ENCODE data around the gene GDI1. TPM values are rescaled to one million over a fixed set of nuclear protein-coding genes. Genes with fewer than 3 reads are reported as not detected.

GDI1 gene
- total RNA-seq, 1 experiment from 2014 or later, result 137 TPM

DNA sequence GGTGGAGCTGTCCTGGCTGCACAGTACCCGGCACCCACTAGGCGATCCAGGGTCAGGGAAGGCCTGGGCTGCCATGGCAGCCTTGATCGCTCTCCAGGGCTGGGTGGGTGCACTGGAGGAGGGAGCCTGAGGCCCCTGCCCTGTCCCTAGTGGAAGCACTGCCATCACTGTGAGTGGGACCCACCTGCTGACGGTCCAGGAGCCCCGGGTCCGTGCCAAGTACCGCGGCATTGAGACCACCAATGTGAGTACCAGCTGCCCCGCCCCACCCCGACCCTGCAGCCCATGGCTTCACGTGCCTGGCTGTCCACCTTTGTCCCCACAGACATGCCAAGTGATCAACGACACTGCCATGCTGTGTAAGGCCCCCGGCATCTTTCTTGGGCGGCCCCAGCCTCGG, 30.0 kb downstream of the GDI1 start:
- no peaks in the 10 kb centered on the region for H3K4me1 ChIP-seq (ENCODE audit: insufficient read depth, low read length, poor library complexity, severe bottlenecking)
- CTCF ChIA-PET, result no interaction called here
- BruUV-seq (replicated peaks), result no TSS peak
- H3K27me3 ChIP-seq (replicated peaks; ENCODE audit: insufficient read depth, low read depth, low read length, poor library complexity), result no peaks in the 10 kb centered on the region
- no peaks in the 10 kb centered on the region for H3K9me3 ChIP-seq (ENCODE audit: low read depth, low read length, poor library complexity, severe bottlenecking)
- H3K27ac ChIP-seq (ENCODE audit: low read depth, low read length, poor library complexity, severe bottlenecking), result no peak overlapping the region
- POLR2A ChIA-PET (ENCODE audit: low non-redundant PET), result interaction anchor here (0.6 kb wide), 1 partner anchor 591 kb away, joined by 6 read pairs; no protein-coding TSS in a partner anchor
- no peak for DNase-seq (ENCODE audit: low spot score)
- H3K4me3 ChIP-seq (ENCODE audit: low read depth, low read length, poor library complexity, severe bottlenecking), result no peak overlapping the region
- peaks cover 10% of the 10 kb centered on the region for H3K36me3 ChIP-seq (ENCODE audit: insufficient read depth, low read length, poor library complexity, severe bottlenecking)
- TF ChIP-seq EZH2 (IDR thresholded peaks at IDR 0.05; ENCODE audit: borderline replicate concordance, low read depth, low read length, poor library complexity, severe bottlenecking) (no peak), CTCF (conservative IDR thresholded peaks at IDR 0.05; ENCODE audit: low read depth, low read length) (no peak)
- intact Hi-C loops (cut with micrococcal nuclease; ENCODE audit: unreplicated experiment), result no loop called here

- no TSS peak for BruUV-seq (replicated peaks)
- Histone ChIP-seq H3K4me3 (ENCODE audit: low read depth, low read length, poor library complexity, severe bottlenecking) (no peak overlapping the region), H3K9me3 (ENCODE audit: low read depth, low read length, poor library complexity, severe bottlenecking) (no peaks in the 10 kb centered on the region), H3K4me1 (ENCODE audit: insufficient read depth, low read length, poor library complexity, severe bottlenecking) (no peaks in the 10 kb centered on the region), H3K27me3 (replicated peaks; ENCODE audit: insufficient read depth, low read depth, low read length, poor library complexity) (no peaks in the 10 kb centered on the region), H3K27ac (ENCODE audit: low read depth, low read length, poor library complexity, severe bottlenecking) (no peak overlapping the region), H3K36me3 (ENCODE audit: insufficient read depth, low read length, poor library complexity, severe bottlenecking) (peaks cover 10% of the 10 kb centered on the region)
- ChIA-PET CTCF (no interaction called here), POLR2A (ENCODE audit: low non-redundant PET) (no interaction called here)
- intact Hi-C loops (cut with micrococcal nuclease; ENCODE audit: unreplicated experiment), result no loop called here
- TF ChIP-seq CTCF (conservative IDR thresholded peaks at IDR 0.05; ENCODE audit: low read depth, low read length) (no peak), EZH2 (IDR thresholded peaks at IDR 0.05; ENCODE audit: borderline replicate concordance, low read depth, low read length, poor library complexity, severe bottlenecking) (no peak)
- no peak for DNase-seq (ENCODE audit: low spot score)
Measured at GRCh38 chrX:154467556-154467955, 30.6 kb downstream of the GDI1 start.

GRCh38 chrX:154468217-154468616, 31.3 kb downstream of the GDI1 start:
- POLR2A ChIA-PET (ENCODE audit: low non-redundant PET), result no interaction called here
- Histone ChIP-seq H3K4me3 (ENCODE audit: low read depth, low read length, poor library complexity, severe bottlenecking) (no peak overlapping the region), H3K27ac (ENCODE audit: low read depth, low read length, poor library complexity, severe bottlenecking) (no peak overlapping the region), H3K36me3 (ENCODE audit: insufficient read depth, low read length, poor library complexity, severe bottlenecking) (peaks cover 10% of the 10 kb centered on the region), H3K9me3 (ENCODE audit: low read depth, low read length, poor library complexity, severe bottlenecking) (no peaks in the 10 kb centered on the region), H3K27me3 (replicated peaks; ENCODE audit: insufficient read depth, low read depth, low read length, poor library complexity) (no peaks in the 10 kb centered on the region), H3K4me1 (ENCODE audit: insufficient read depth, low read length, poor library complexity, severe bottlenecking) (no peaks in the 10 kb centered on the region)
- TF ChIP-seq EZH2 (IDR thresholded peaks at IDR 0.05; ENCODE audit: borderline replicate concordance, low read depth, low read length, poor library complexity, severe bottlenecking) (no peak), CTCF (conservative IDR thresholded peaks at IDR 0.05; ENCODE audit: low read depth, low read length) (no peak)
- intact Hi-C loops (cut with micrococcal nuclease; ENCODE audit: unreplicated experiment), result no loop called here
- BruUV-seq (replicated peaks), result no TSS peak
- DNase-seq (ENCODE audit: low spot score), result no peak
- CTCF ChIA-PET, result no interaction called here

All from A673 (cell line).